GM23338 (cell line): Measurements from ENCODE around the gene EEF1E1. TPM values are rescaled to one million over a fixed set of nuclear protein-coding genes. Genes with fewer than 3 reads are reported as not detected.

ENCODE experiments used
- ATAC-seq: fragments of 200-7000 bp; cut with Tn5 transposase; 3 replicates; pipeline ENCODE4 v1.9.1; 2020
- DNase-seq: peaks from one replicate; pipeline ENCODE4 v3.0.0-alpha.2; 2015; ENCODE audit warnings: low spot score
- H2AFZ ChIP-seq: fragments of 200-600 bp; sonication (generic); 2 replicates; pipeline ENCODE4 v1.8.0; 2016; ENCODE audit warnings: antibody characterized with exemption, mild to moderate bottlenecking, moderate library complexity
- H3F3A ChIP-seq: fragments of 200-600 bp; sonication (generic); replicated peaks from 2 replicates; pipeline ENCODE4 v1.8.0; 2017; ENCODE audit warnings: antibody characterized with exemption, mixed run types, low read depth
- H3K27ac ChIP-seq: fragments of 200-600 bp; sonication (generic); 2 replicates; pipeline ENCODE4 v1.6.1; 2016; ENCODE audit warnings: low read depth
- H3K27me3 ChIP-seq: fragments of 200-600 bp; sonication (generic); 2 replicates; pipeline ENCODE4 v1.8.0; 2016; ENCODE audit warnings: mild to moderate bottlenecking, mixed run types, moderate library complexity; ENCODE audit not compliant: insufficient read depth
- H3K36me3 ChIP-seq: fragments of 200-600 bp; sonication (generic); 2 replicates; pipeline ENCODE4 v1.8.0; 2016; ENCODE audit warnings: mild to moderate bottlenecking; ENCODE audit not compliant: insufficient read depth
- H3K4me1 ChIP-seq: fragments of 200-600 bp; sonication (generic); 2 replicates; pipeline ENCODE4 v1.8.0; 2016; ENCODE audit warnings: mild to moderate bottlenecking, moderate library complexity; ENCODE audit not compliant: insufficient read depth
- H3K4me2 ChIP-seq: fragments of 200-600 bp; sonication (generic); 2 replicates; pipeline ENCODE4 v1.7.1; 2017; ENCODE audit warnings: mixed run types
- H3K4me3 ChIP-seq: fragments of 200-600 bp; sonication (generic); 2 replicates; pipeline ENCODE4 v1.6.1; 2016; ENCODE audit warnings: mixed run types
- H3K79me2 ChIP-seq: fragments of 200-600 bp; sonication (generic); replicated peaks from 2 replicates; pipeline ENCODE4 v1.8.0; 2017; ENCODE audit warnings: mild to moderate bottlenecking; ENCODE audit not compliant: insufficient read depth
- H3K9me2 ChIP-seq: fragments of 200-600 bp; sonication (generic); 2 replicates; pipeline ENCODE4 v1.8.0; 2017; ENCODE audit not compliant: insufficient read depth
- H4K20me1 ChIP-seq: fragments of 200-600 bp; sonication (generic); replicated peaks from 2 replicates; pipeline ENCODE4 v1.8.0; 2017; ENCODE audit warnings: mild to moderate bottlenecking; ENCODE audit not compliant: insufficient read depth
- H3K27ac Mint-ChIP-seq: 2 replicates; pipeline ENCODE4 v1.8.0; 2020; ENCODE audit warnings: inconsistent platforms, mild to moderate bottlenecking, moderate library complexity, mixed read lengths
- H3K27me3 Mint-ChIP-seq: 3 replicates; pipeline ENCODE4 v1.8.0; 2022; ENCODE audit warnings: low read depth, mild to moderate bottlenecking, moderate library complexity, mixed read lengths, inconsistent platforms; ENCODE audit not compliant: insufficient read depth, poor library complexity
- H3K36me3 Mint-ChIP-seq: 3 replicates; pipeline ENCODE4 v1.8.0; 2021; ENCODE audit warnings: low read depth, mild to moderate bottlenecking, inconsistent platforms, moderate library complexity, mixed read lengths
- H3K4me1 Mint-ChIP-seq: 3 replicates; pipeline ENCODE4 v1.8.0; 2020; ENCODE audit warnings: mild to moderate bottlenecking, inconsistent platforms, mixed read lengths
- H3K4me3 Mint-ChIP-seq: 3 replicates; pipeline ENCODE4 v1.8.0; 2021; ENCODE audit warnings: moderate library complexity, mild to moderate bottlenecking, inconsistent platforms, mixed read lengths
- H3K9me3 Mint-ChIP-seq: 3 replicates; pipeline ENCODE4 v1.8.0; 2020; ENCODE audit warnings: moderate library complexity, mild to moderate bottlenecking, inconsistent platforms, mixed read lengths
- CREB1 ChIP-seq: fragments of 250-450 bp; sonication (Bioruptor Pico); IDR thresholded peaks from 2 replicates; pipeline ENCODE4 v1.5.0; 2020; ENCODE audit warnings: low read depth, mild to moderate bottlenecking, moderate library complexity
- CTCF ChIP-seq, 2 experiments: fragments of 200-600 bp in 1 of 2; sonication (generic) in 1 of 2; conservative IDR thresholded peaks; 2 replicates each; pipeline versions ENCODE4 v1.5.1 to v1.6.1; 2016 to 2017; ENCODE audit warnings: antibody characterized with exemption in 2 of 2, low read depth in 2 of 2, mild to moderate bottlenecking in 2 of 2, moderate library complexity in 1 of 2
- ETS1 ChIP-seq: IDR thresholded peaks from 2 replicates; pipeline ENCODE4 v1.6.1; 2016; ENCODE audit warnings: antibody characterized with exemption
- EZH2 ChIP-seq: fragments of 200-600 bp; sonication (generic); IDR thresholded peaks from one replicate; pipeline ENCODE4 v1.8.0; 2017; ENCODE audit warnings: antibody characterized with exemption, mild to moderate bottlenecking, low read depth; ENCODE audit not compliant: unreplicated experiment
- EZH2phosphoT487 ChIP-seq: fragments of 200-600 bp; sonication (generic); IDR thresholded peaks from one replicate; pipeline ENCODE4 v1.8.1; 2018; ENCODE audit warnings: antibody characterized with exemption; ENCODE audit not compliant: unreplicated experiment
- JUNB ChIP-seq: IDR thresholded peaks from one replicate; pipeline ENCODE4 v1.6.1; 2016; ENCODE audit warnings: antibody characterized with exemption; ENCODE audit not compliant: unreplicated experiment
- NANOG ChIP-seq: IDR thresholded peaks from 2 replicates; pipeline ENCODE4 v1.6.1; 2016; ENCODE audit warnings: antibody characterized with exemption, borderline replicate concordance
- POLR2AphosphoS5 ChIP-seq: IDR thresholded peaks from 2 replicates; pipeline ENCODE4 v1.6.1; 2016; ENCODE audit warnings: antibody characterized with exemption, low read depth
- REST ChIP-seq: IDR thresholded peaks from one replicate; pipeline ENCODE4 v1.6.1; 2018; ENCODE audit warnings: antibody characterized with exemption; ENCODE audit not compliant: unreplicated experiment
- STAT1 ChIP-seq: IDR thresholded peaks from one replicate; pipeline ENCODE4 v1.6.1; 2016; ENCODE audit warnings: antibody characterized with exemption; ENCODE audit not compliant: unreplicated experiment
- ZNF114 ChIP-seq: fragments of 250-450 bp; sonication (Bioruptor Pico); IDR thresholded peaks from 2 replicates; pipeline ENCODE4 v1.5.0; 2020; ENCODE audit warnings: mild to moderate bottlenecking, moderate library complexity
- ZNF331 ChIP-seq: fragments of 250-450 bp; sonication (Bioruptor Pico); IDR thresholded peaks from 2 replicates; pipeline ENCODE4 v1.5.0; 2020; ENCODE audit warnings: low read depth, mild to moderate bottlenecking, moderate library complexity
- ZNF462 ChIP-seq: fragments of 250-450 bp; sonication (Bioruptor Pico); IDR thresholded peaks from 2 replicates; pipeline ENCODE4 v1.5.0; 2020; ENCODE audit warnings: mild to moderate bottlenecking, moderate library complexity
- polyA plus RNA-seq: library from polyadenylated mRNA; unstranded; fragments of >200 nt; fragmentation: Nextera tagmentation; extraction: Ambion mirVana; gene quantifications from 2 replicates; pipeline ENCODE4 v1.2.1, GENCODE V29; 2016
- total RNA-seq: library from RNA; depleted of rRNA; stranded (reverse); fragments of >200 nt; shearing (Covaris generic); gene quantifications from 2 replicates; pipeline ENCODE4 v1.2.3, GENCODE V29; 2014

The EEF1E1 gene
- total and polyA plus RNA-seq, 2 experiments from 2014 or later = 298 to 317 TPM

- no peak overlapping the region for H3K27ac ChIP-seq
- H3K4me1 Mint-ChIP-seq = peaks cover 17% of the 10 kb centered on the region
- H3K27ac Mint-ChIP-seq = no peak overlapping the region; the same call in 1 of the 2 replicates
- DNase-seq = no peak
- H3K9me2 ChIP-seq = no peaks in the 10 kb centered on the region
- no peaks in the 10 kb centered on the region; the same call in 1 of the 2 replicates for H3K4me1 ChIP-seq
- no peak overlapping the region for H3K4me3 ChIP-seq
- no peak for TF ChIP-seq REST
- TF ChIP-seq EZH2phosphoT487 = no peak
- TF ChIP-seq NANOG = no peak
- no peak for TF ChIP-seq EZH2
- no peak for TF ChIP-seq CREB1 (CRISPR knock-in tag)
- no peak for TF ChIP-seq ZNF462
- no peak for TF ChIP-seq POLR2AphosphoS5
- no peak for TF ChIP-seq STAT1
- no peak for TF ChIP-seq JUNB
- TF ChIP-seq CTCF (conservative IDR thresholded peaks at IDR 0.05; ENCODE audit: low read depth in 2 of 2) = no peak
- TF ChIP-seq ZNF331 (CRISPR knock-in tag) = no peak
- no peak for TF ChIP-seq ETS1
- no peak for TF ChIP-seq ZNF114 (CRISPR knock-in tag)
- no peaks in the 10 kb centered on the region for H3K27me3 ChIP-seq
- H4K20me1 ChIP-seq = peaks cover 50% of the 10 kb centered on the region
- peaks cover 7% of the 10 kb centered on the region; the same call in 1 of the 2 replicates for H3K36me3 ChIP-seq
- H3K4me3 Mint-ChIP-seq = no peak overlapping the region
- H3K36me3 Mint-ChIP-seq = peaks cover 52% of the 10 kb centered on the region
- peaks cover 41% of the 10 kb centered on the region for H3K79me2 ChIP-seq
- H3K4me2 ChIP-seq = no peak overlapping the region
- no peaks in the 10 kb centered on the region; the same call in 2 of the 3 replicates for H3K9me3 Mint-ChIP-seq
- no peak overlapping the region for H2AFZ ChIP-seq
- no peaks in the 10 kb centered on the region for H3F3A ChIP-seq
- H3K27me3 Mint-ChIP-seq = peaks cover under 1% of the 10 kb centered on the region
- ATAC-seq = no peak
Measured at GRCh38 chr6:8082572-8082953, 19.8 kb downstream of the EEF1E1 start.
